Prostate gland (tissue), 2 donors: ENCODE measurements around the gene VPS37D. TPM values are rescaled to one million over a fixed set of nuclear protein-coding genes. Genes with fewer than 3 reads are reported as not detected.

Experiments
- DNase-seq: peaks from one replicate; pipeline ENCODE4 v3.0.0-alpha.2; 2019; ENCODE audit warnings: low spot score
- H3K27ac ChIP-seq, 2 donors: fragments of 200-600 bp; sonication (generic); 2 replicates each; pipeline ENCODE4 v1.5.1; 2017 to 2019
- H3K27me3 ChIP-seq: fragments of 200-600 bp; sonication (generic); replicated peaks from 2 replicates; pipeline ENCODE4 v1.5.1; 2019; ENCODE audit not compliant: insufficient read depth
- H3K36me3 ChIP-seq, 2 donors: fragments of 200-600 bp; sonication (generic); 1 replicate in 1 of 2; 2 replicates in 1 of 2; pipeline versions ENCODE4 v1.5.1 to v1.8.1; 2017 to 2019
- H3K4me1 ChIP-seq: fragments of 200-600 bp; sonication (generic); replicated peaks from 2 replicates; pipeline ENCODE4 v1.5.1; 2019
- H3K4me3 ChIP-seq, 2 donors: fragments of 200-600 bp; sonication (generic); 2 replicates each; pipeline ENCODE4 v1.5.1; 2017 to 2019
- H3K9me3 ChIP-seq: fragments of 200-600 bp; sonication (generic); 2 replicates; pipeline ENCODE4 v1.5.1; 2017
- POLR2A ChIP-seq: fragments of 450-650 bp; IDR thresholded peaks from one replicate; pipeline ENCODE4 v1.6.1; 2016; ENCODE audit warnings: antibody characterized with exemption, mild to moderate bottlenecking
- POLR2AphosphoS5 ChIP-seq: sonication (generic); formaldehyde crosslinking; IDR thresholded peaks from one replicate; pipeline ENCODE4 v1.6.1; 2017; ENCODE audit warnings: antibody characterized with exemption
- WGBS: methylation state at CpG from one replicate; pipeline ENCODE4 v1.1.5; 2018; 5-methylcytosine and 5-hydroxymethylcytosine counted together
- intact Hi-C: fragments of 100-400 bp; cut with DNase I; formaldehyde crosslinking; loops from one replicate; pipeline ENCODE4 v1.14.2; 2022
- total RNA-seq, 2 donors: library from RNA; depleted of rRNA; stranded (reverse); fragments of >200 nt; gene quantifications; one replicate each; pipeline ENCODE4 v1.1.0, GENCODE V29; 2016
- TF ChIP-seq, protein P1 (sequence below), 4 experiments: fragments of 200-600 bp in 2 of 4; fragments of 450-650 bp in 2 of 4; sonication (generic) in 2 of 4; IDR thresholded peaks; 1 replicate in 3 of 4; 2 replicates in 1 of 4; pipeline ENCODE4 v1.5.1; 2016 to 2019; ENCODE audit warnings: antibody characterized with exemption in 4 of 4, mild to moderate bottlenecking in 2 of 4, moderate library complexity in 2 of 4

The VPS37D gene
- total RNA-seq, 2 donors from 2014 or later = 6.0 to 19.5 TPM

- no peak for DNase-seq
- Histone ChIP-seq H3K9me3 (no peaks in the 10 kb centered on the region), H3K4me1 (no peaks in the 10 kb centered on the region), H3K27ac (no peak overlapping the region), H3K27me3 (no peaks in the 10 kb centered on the region), H3K36me3 (no peaks in the 10 kb centered on the region), H3K4me3 (no peak overlapping the region)
- intact Hi-C loops = no loop called here
- TF ChIP-seq POLR2A (no peak), POLR2AphosphoS5 (no peak)
- TF ChIP-seq, protein P1, sequence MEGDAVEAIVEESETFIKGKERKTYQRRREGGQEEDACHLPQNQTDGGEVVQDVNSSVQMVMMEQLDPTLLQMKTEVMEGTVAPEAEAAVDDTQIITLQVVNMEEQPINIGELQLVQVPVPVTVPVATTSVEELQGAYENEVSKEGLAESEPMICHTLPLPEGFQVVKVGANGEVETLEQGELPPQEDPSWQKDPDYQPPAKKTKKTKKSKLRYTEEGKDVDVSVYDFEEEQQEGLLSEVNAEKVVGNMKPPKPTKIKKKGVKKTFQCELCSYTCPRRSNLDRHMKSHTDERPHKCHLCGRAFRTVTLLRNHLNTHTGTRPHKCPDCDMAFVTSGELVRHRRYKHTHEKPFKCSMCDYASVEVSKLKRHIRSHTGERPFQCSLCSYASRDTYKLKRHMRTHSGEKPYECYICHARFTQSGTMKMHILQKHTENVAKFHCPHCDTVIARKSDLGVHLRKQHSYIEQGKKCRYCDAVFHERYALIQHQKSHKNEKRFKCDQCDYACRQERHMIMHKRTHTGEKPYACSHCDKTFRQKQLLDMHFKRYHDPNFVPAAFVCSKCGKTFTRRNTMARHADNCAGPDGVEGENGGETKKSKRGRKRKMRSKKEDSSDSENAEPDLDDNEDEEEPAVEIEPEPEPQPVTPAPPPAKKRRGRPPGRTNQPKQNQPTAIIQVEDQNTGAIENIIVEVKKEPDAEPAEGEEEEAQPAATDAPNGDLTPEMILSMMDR (IDR thresholded peaks at IDR 0.05) = no peak
Measured at GRCh38 chr7:73663033-73663432, 4.6 kb upstream of the VPS37D start.

- Histone ChIP-seq H3K4me1 (peaks cover 8% of the 10 kb centered on the region), H3K9me3 (no peaks in the 10 kb centered on the region), H3K27ac (peak overlapping the region in 1 of 2 donors; percentile 24), H3K27me3 (no peaks in the 10 kb centered on the region), H3K36me3 (no peaks in the 10 kb centered on the region), H3K4me3 (peak overlapping the region; percentile 66 to 81)
- DNase-seq = no peak
- intact Hi-C loops = no loop called here
- TF ChIP-seq POLR2AphosphoS5 (no peak), POLR2A (no peak)
- TF ChIP-seq, protein P1 (IDR thresholded peaks at IDR 0.05) = no peak
- WGBS = 2% methylated on average over 36 of the region's 52 CpGs
Measured at GRCh38 chr7:73668103-73668885, 663 bp downstream of the VPS37D start.

DNA sequence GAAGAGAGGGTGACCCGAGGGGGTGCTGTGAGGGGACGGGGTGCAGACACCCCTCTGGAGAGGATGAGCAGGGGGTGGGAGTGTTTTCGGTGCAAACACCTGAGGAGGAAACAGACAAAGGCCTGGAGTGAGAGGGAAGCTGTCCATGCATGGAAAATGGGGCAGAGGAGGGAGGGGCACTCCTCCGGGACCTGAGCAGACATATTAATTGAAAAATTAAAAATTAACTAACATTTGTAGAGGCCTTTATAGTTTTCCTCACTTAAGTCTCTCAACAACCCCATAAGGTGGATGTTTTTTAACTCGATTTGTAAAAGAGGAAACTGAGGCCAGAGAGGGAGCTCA is 1.2 kb downstream of the VPS37D start:
- H3K4me3 ChIP-seq = peak overlapping the region; percentile 66 to 81
- no peak for DNase-seq
- intact Hi-C loops = no loop called here
- WGBS = 13% methylated on average over 5 of the region's 5 CpGs
- no peaks in the 10 kb centered on the region for H3K36me3 ChIP-seq
- H3K9me3 ChIP-seq = no peaks in the 10 kb centered on the region
- TF ChIP-seq POLR2AphosphoS5 (no peak), POLR2A (no peak)
- TF ChIP-seq, protein P1 (IDR thresholded peaks at IDR 0.05) = no peak
- H3K27ac ChIP-seq = no peak overlapping the region
- H3K4me1 ChIP-seq = peaks cover 8% of the 10 kb centered on the region
- no peaks in the 10 kb centered on the region for H3K27me3 ChIP-seq

GRCh38 chr7:73669288-73669701 is 1.7 kb downstream of the VPS37D start:
- H3K36me3 ChIP-seq = no peaks in the 10 kb centered on the region

More at GRCh38 chr7:73669288-73669701, 1.7 kb downstream of the VPS37D start:
- Histone ChIP-seq H3K4me3 (no peak overlapping the region), H3K4me1 (peaks cover 8% of the 10 kb centered on the region), H3K9me3 (no peaks in the 10 kb centered on the region), H3K27me3 (no peaks in the 10 kb centered on the region), H3K27ac (no peak overlapping the region)
- intact Hi-C loops = no loop called here
- DNase-seq = no peak
- TF ChIP-seq POLR2A (no peak), POLR2AphosphoS5 (no peak)
- TF ChIP-seq, protein P1 (IDR thresholded peaks at IDR 0.05) = no peak
- 51% methylated on average over 14 of the region's 19 CpGs for WGBS
